CD8-positive, alpha-beta memory T cell (primary cell): Measurements from ENCODE around the gene NKX1-1. TPM values are rescaled to one million over a fixed set of nuclear protein-coding genes. Genes with fewer than 3 reads are reported as not detected.

Experiments used
- CTCF ChIA-PET: fragments of 350-600 bp; sonication (Branson Sonifier 250); formaldehyde crosslinking; loops from one replicate; lab custom pipeline; 2021; ENCODE audit warnings: antibody characterized with exemption; lab: Charles Lee
- POLR2A ChIA-PET: fragments of 350-600 bp; sonication (Branson Sonifier 250); formaldehyde crosslinking; loops from one replicate; lab custom pipeline; 2021; ENCODE audit warnings: antibody characterized with exemption; lab: Charles Lee
- DNase-seq, 5 donors: peaks; one replicate each; pipeline versions ENCODE4 v3.0.0 to v3.0.0-alpha.2; 2020 to 2022; ENCODE audit warnings: mixed read lengths in 1 of 5
- H3K27ac ChIP-seq: one replicate; pipeline ENCODE4 v1.7.0; 2013; ENCODE audit warnings: low read depth, mild to moderate bottlenecking, low read length, moderate library complexity
- H3K27me3 ChIP-seq: 2 replicates; pipeline ENCODE4 v1.7.0; 2013; ENCODE audit warnings: low read length, mild to moderate bottlenecking; ENCODE audit not compliant: insufficient read depth, poor library complexity, severe bottlenecking
- H3K36me3 ChIP-seq: 2 replicates; pipeline ENCODE4 v1.7.0; 2013; ENCODE audit warnings: mild to moderate bottlenecking, low read length, moderate library complexity; ENCODE audit not compliant: insufficient read depth
- H3K4me1 ChIP-seq: 2 replicates; pipeline ENCODE4 v1.7.0; 2013; ENCODE audit warnings: mild to moderate bottlenecking, low read length, moderate library complexity; ENCODE audit not compliant: insufficient read depth
- H3K4me3 ChIP-seq: 2 replicates; pipeline ENCODE4 v1.7.0; 2013; ENCODE audit warnings: mild to moderate bottlenecking, low read length
- H3K9me3 ChIP-seq: 2 replicates; pipeline ENCODE4 v1.7.0; 2013; ENCODE audit warnings: mild to moderate bottlenecking, low read length
- H3K27ac Mint-ChIP-seq, 8 donors: one replicate each; pipeline ENCODE4 v1.8.0; 2020 to 2021; ENCODE audit warnings: mixed read lengths in 8 of 8, mild to moderate bottlenecking in 6 of 8, inconsistent platforms in 3 of 8, moderate library complexity in 3 of 8
- H3K27me3 Mint-ChIP-seq, 2 donors: one replicate each; pipeline ENCODE4 v1.8.0; 2020 to 2021; ENCODE audit warnings: mixed read lengths in 2 of 2, mild to moderate bottlenecking in 1 of 2, moderate library complexity in 1 of 2
- H3K36me3 Mint-ChIP-seq, 3 donors: one replicate each; pipeline ENCODE4 v1.8.0; 2020 to 2021; ENCODE audit warnings: mixed read lengths in 3 of 3, inconsistent platforms in 1 of 3, mild to moderate bottlenecking in 1 of 3
- H3K4me1 Mint-ChIP-seq, 3 donors: one replicate each; pipeline ENCODE4 v1.8.0; 2020 to 2021; ENCODE audit warnings: mixed read lengths in 3 of 3, inconsistent platforms in 1 of 3, mild to moderate bottlenecking in 1 of 3
- H3K4me3 Mint-ChIP-seq, 7 donors: one replicate each; pipeline ENCODE4 v1.8.0; 2020 to 2021; ENCODE audit warnings: mixed read lengths in 7 of 7, mild to moderate bottlenecking in 6 of 7, moderate library complexity in 4 of 7, inconsistent platforms in 2 of 7
- H3K9me3 Mint-ChIP-seq, 5 donors: one replicate each; pipeline ENCODE4 v1.8.0; 2020 to 2022; ENCODE audit warnings: mixed read lengths in 5 of 5, mild to moderate bottlenecking in 3 of 5, moderate library complexity in 2 of 5, inconsistent platforms in 1 of 5
- polyA plus RNA-seq: library from polyadenylated mRNA; unstranded; fragments of 300-500 nt; fragmentation: Illumina TruSeq; gene quantifications from one replicate; pipeline ENCODE4 v1.2.3, GENCODE V29; 2021
- total RNA-seq, 2 experiments: library from RNA; stranded (reverse); gene quantifications; one replicate each; pipeline ENCODE4 v1.2.3, GENCODE V29; 2021

Gene NKX1-1
- total RNA-seq (not detected), polyA plus RNA-seq (not detected)

DNA sequence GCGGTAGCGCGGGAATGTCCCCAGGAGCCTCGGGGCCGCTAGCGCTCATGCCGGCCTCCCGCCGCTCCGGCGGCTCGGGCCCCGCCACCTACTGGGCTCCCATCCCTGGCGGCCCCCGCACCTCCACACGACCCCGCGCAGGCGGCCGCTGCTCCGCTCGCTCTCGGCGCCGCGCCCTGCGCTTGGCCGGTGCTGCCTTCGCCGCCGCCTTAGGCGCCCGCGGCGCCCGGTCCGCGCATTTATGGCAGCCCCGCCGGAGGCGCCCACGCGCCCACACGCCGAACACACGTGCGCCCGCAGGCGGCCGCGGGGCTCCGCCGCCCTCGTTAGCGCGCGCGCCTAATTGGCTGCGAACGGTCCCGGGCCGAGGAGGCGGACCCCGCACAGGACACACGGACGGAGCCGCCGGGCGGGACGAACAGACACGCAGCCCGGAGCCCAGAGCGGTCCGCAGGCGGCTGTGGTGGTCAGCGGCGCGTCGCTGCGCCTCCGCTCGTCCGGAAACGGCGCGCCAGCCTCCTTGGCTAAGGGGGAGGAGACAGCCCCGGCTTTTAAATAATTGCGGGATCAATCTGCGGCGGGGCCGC is at the start of gene NKX1-1:
TSS of gene NKX1-1 (minus strand) at position 49 of the 587 bp plus-strand sequence. CDS start at position 49, 0 bp downstream.
- H3K9me3 ChIP-seq, result no peaks in the 10 kb centered on the region
- peaks cover 0 to 8% (median 0%) of the 10 kb centered on the region in 3 donors for H3K4me1 Mint-ChIP-seq
- H3K36me3 ChIP-seq, result no peaks in the 10 kb centered on the region
- H3K4me3 ChIP-seq, result no peak within 1 kb of the TSS
- no peak within 1 kb of the TSS for H3K27ac Mint-ChIP-seq
- DNase-seq, result no peak
- H3K27me3 Mint-ChIP-seq, result peaks cover 38 to 46% of the 10 kb centered on the region in 2 donors
- peaks cover 0 to 2% (median 0%) of the 10 kb centered on the region in 5 donors for H3K9me3 Mint-ChIP-seq
- H3K4me1 ChIP-seq, result no peaks in the 10 kb centered on the region
- CTCF ChIA-PET, result no interaction called here
- H3K4me3 Mint-ChIP-seq, result peak within 1 kb of the TSS in 1 of 7 donors; percentile 47
- H3K27me3 ChIP-seq, result peaks cover 17% of the 10 kb centered on the region
- POLR2A ChIA-PET, result no interaction called here
- H3K27ac ChIP-seq, result no peak within 1 kb of the TSS
- peaks cover 0 to 1% (median 0%) of the 10 kb centered on the region in 3 donors for H3K36me3 Mint-ChIP-seq

DNA sequence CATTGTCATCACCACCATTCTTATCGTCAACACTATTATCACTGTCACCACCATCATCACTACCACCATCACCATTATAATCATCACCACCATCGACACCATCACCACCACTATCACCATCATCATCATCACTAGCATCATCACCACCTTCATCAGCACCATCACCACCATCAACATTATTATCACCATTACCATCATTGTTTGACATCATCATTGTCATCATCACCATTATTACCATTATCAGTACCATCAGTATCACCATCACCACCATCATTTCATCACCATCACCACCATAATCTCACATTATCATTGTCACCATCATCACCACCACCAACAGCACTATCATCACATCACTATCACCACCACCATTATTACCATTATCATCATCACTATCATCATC is 47.5 kb upstream of the NKX1-1 start:
- Histone ChIP-seq H3K9me3 (no peaks in the 10 kb centered on the region), H3K4me3 (no peak overlapping the region), H3K27me3 (peaks cover 4% of the 10 kb centered on the region), H3K27ac (no peak overlapping the region), H3K4me1 (no peaks in the 10 kb centered on the region), H3K36me3 (no peaks in the 10 kb centered on the region)
- Mint-ChIP-seq H3K4me3 (no peak overlapping the region), H3K27me3 (peaks cover 8 to 18% of the 10 kb centered on the region in 2 donors), H3K9me3 (peaks cover 0 to 22% (median 7%) of the 10 kb centered on the region in 5 donors), H3K27ac (no peak overlapping the region), H3K4me1 (no peaks in the 10 kb centered on the region), H3K36me3 (peaks cover 0 to 8% (median 8%) of the 10 kb centered on the region in 3 donors)
- CTCF ChIA-PET, result no interaction called here
- POLR2A ChIA-PET, result no interaction called here
- DNase-seq, result no peak

DNA sequence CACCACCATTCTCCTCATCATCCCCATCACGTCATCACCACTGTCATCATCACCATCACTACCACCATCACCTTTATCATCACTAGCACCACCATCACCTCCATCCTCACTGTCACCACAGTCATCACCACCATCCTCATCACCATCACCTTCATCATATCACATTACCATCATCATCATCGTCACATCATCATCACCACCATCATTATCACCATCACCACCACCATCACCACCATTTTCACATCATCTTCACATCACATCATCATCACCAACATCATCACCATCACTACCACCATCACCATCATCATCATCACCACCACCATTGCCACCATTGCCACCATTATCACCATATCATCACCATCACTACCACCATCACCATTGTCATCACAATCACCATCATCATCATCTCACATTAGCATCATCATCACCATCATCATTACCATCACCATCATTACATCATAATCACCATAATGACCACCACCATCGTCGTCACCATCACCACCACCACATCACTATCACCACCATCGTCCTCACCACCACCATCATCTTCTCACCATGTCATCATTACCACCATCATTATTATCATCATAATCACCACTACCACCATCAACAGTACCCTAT is 46.3 kb upstream of the NKX1-1 start:
- ChIA-PET CTCF (no interaction called here), POLR2A (no interaction called here)
- Mint-ChIP-seq H3K36me3 (peaks cover 0 to 8% (median 8%) of the 10 kb centered on the region in 3 donors), H3K9me3 (peaks cover 0 to 22% (median 7%) of the 10 kb centered on the region in 5 donors), H3K27me3 (peaks cover 10 to 12% of the 10 kb centered on the region in 2 donors), H3K4me1 (no peaks in the 10 kb centered on the region), H3K4me3 (no peak overlapping the region), H3K27ac (no peak overlapping the region)
- DNase-seq, result no peak
- no peaks in the 10 kb centered on the region for H3K36me3 ChIP-seq
- no peaks in the 10 kb centered on the region for H3K27me3 ChIP-seq
- no peaks in the 10 kb centered on the region for H3K9me3 ChIP-seq
- no peaks in the 10 kb centered on the region for H3K4me1 ChIP-seq
- no peak overlapping the region for H3K27ac ChIP-seq
- no peak overlapping the region for H3K4me3 ChIP-seq

DNA sequence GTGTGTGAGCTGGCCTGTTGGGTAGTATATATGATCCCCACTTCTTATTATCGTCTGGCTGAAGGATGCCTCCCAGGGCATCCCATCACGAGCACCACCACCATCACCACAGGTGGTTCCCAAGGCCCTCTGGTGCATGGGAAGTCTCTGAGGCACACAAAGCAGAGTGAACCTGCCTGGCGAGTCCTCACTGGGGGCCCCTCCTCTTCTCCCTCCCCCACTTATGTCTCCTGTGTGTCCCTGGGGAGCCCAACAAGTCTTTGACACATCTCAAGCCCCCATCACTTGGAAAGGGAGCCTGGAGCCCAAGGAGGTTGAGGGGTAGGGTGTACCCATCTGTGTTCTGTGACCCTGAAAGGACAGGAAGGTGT is 45.5 kb upstream of the NKX1-1 start:
- Mint-ChIP-seq H3K4me1 (no peaks in the 10 kb centered on the region), H3K27ac (no peak overlapping the region), H3K9me3 (peaks cover 0 to 19% (median 5%) of the 10 kb centered on the region in 5 donors), H3K4me3 (no peak overlapping the region), H3K27me3 (peaks cover 10 to 11% of the 10 kb centered on the region in 2 donors), H3K36me3 (peaks cover 0 to 8% (median 5%) of the 10 kb centered on the region in 3 donors)
- no peaks in the 10 kb centered on the region for H3K9me3 ChIP-seq
- no peaks in the 10 kb centered on the region for H3K27me3 ChIP-seq
- ChIA-PET CTCF (no interaction called here), POLR2A (no interaction called here)
- H3K36me3 ChIP-seq, result no peaks in the 10 kb centered on the region
- no peak for DNase-seq
- H3K4me1 ChIP-seq, result no peaks in the 10 kb centered on the region
- H3K4me3 ChIP-seq, result no peak overlapping the region
- H3K27ac ChIP-seq, result no peak overlapping the region

DNA sequence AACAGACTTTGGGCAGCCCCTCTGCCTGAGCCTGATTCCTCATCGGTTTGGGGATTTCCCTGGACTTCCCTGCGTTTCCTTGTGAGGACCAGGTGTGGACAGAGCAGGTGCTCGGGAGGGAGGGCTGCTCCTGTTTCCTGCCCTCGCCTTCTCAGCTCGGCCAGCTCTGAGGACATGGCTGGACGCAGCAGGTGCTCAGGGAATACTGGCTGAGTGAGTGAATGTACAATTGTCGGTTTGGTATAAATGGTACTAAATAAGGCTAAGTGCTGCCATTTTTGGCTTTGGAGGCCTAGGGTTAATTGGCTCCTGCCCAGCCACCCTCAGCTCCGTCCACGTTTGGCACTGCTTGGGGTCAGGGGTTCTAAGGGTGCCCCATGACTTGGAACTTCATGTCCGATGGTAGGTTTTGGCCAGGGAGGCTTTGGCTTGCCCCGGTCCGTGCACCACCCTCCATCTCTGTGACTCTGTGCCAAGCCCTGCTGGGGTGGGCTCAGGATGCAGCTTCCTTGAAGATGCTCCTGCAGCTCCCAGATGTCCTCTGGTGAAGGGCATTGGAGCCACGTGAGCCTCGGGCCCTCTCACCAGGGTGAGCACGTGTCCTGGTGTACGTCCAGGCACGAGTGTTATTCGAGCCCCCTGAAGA is 45.0 kb upstream of the NKX1-1 start:
- ChIA-PET CTCF (no interaction called here), POLR2A (no interaction called here)
- Histone ChIP-seq H3K27me3 (no peaks in the 10 kb centered on the region), H3K9me3 (no peaks in the 10 kb centered on the region), H3K27ac (no peak overlapping the region), H3K36me3 (no peaks in the 10 kb centered on the region), H3K4me3 (no peak overlapping the region), H3K4me1 (no peaks in the 10 kb centered on the region)
- Mint-ChIP-seq H3K9me3 (peaks cover 0 to 19% (median 4%) of the 10 kb centered on the region in 5 donors), H3K27ac (no peak overlapping the region), H3K36me3 (peaks cover 0 to 8% (median 4%) of the 10 kb centered on the region in 3 donors), H3K27me3 (peaks cover 9 to 14% of the 10 kb centered on the region in 2 donors), H3K4me1 (no peaks in the 10 kb centered on the region), H3K4me3 (no peak overlapping the region)
- no peak for DNase-seq

DNA sequence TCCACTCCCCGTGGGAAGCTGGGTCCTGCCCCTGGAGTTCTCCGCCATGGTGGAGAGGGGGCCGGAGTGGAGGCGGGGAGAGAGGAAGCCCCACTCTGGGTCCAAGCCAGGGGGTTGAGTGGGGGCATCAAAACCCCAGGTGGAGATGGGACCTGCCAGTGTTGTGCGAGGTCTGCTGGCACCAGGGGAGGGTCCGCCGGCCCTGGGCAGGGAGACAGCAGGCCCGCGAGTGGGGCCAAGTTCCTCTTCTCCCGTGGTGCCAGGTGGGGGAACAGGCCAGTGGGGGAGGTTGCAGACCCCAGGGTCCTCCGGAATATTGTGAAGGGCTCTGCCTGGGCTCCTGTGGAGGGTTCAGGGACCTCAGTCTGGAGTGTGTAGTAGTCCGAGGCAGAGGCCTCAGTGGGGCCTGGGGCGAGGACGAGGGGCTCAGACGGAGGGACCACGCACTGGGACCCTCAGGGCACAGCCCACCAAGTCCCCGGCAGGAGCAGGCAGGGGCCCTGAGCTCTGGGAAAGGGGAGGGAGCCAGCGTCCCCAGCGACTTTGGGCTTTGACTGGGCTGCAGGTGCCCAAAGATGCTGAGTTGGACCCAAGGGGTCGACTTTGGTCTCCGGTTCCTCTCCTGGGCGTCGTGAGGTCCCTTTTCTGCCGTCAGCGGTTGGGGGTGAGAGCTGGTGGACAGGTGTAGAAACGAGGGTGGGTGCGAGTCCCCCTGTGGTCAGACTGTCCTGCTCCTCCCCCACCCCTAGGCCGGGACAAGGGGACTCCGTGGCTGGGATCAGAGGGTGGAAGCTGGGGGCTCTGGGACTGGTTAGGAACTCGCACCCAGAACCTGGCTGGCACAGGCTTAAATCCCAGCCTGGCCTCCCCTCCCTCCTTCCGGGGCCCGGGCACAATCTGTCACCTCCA is 43.8 kb upstream of the NKX1-1 start:
- Mint-ChIP-seq H3K9me3 (peaks cover 0 to 19% (median 4%) of the 10 kb centered on the region in 5 donors), H3K36me3 (peaks cover 0 to 8% (median 4%) of the 10 kb centered on the region in 3 donors), H3K4me1 (no peaks in the 10 kb centered on the region), H3K27me3 (peaks cover 10% of the 10 kb centered on the region in 2 donors), H3K27ac (no peak overlapping the region), H3K4me3 (no peak overlapping the region)
- ChIA-PET CTCF (no interaction called here), POLR2A (no interaction called here)
- H3K9me3 ChIP-seq, result no peaks in the 10 kb centered on the region
- H3K27ac ChIP-seq, result no peak overlapping the region
- DNase-seq, result peak in 1 of 5 donors; percentile 0
- H3K27me3 ChIP-seq, result no peaks in the 10 kb centered on the region
- H3K36me3 ChIP-seq, result no peaks in the 10 kb centered on the region
- H3K4me3 ChIP-seq, result no peak overlapping the region
- no peaks in the 10 kb centered on the region for H3K4me1 ChIP-seq

DNA sequence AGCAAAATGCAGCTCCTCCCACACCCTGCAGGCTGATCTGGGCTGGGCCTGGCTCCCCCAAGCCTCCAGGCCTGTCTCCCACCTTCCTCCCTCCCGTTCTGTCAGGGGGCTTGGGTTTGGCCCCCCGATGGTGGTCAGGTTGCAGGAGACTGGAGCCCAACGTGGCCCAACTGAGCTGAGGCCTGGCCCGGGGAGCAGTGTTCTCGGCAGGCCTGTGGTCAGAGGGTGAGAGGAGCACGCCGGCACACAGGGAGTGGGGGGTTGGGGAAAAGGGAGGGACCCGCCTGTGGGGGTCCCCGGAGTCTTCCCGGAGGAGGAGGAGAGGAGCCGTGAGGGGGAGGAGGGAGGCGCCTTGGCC is 43.2 kb upstream of the NKX1-1 start:
- H3K36me3 ChIP-seq, result no peaks in the 10 kb centered on the region
- H3K9me3 ChIP-seq, result no peaks in the 10 kb centered on the region
- H3K4me3 ChIP-seq, result no peak overlapping the region
- DNase-seq, result no peak
- POLR2A ChIA-PET, result no interaction called here
- CTCF ChIA-PET, result no interaction called here
- Mint-ChIP-seq H3K27me3 (peaks cover 9 to 16% of the 10 kb centered on the region in 2 donors), H3K4me1 (no peaks in the 10 kb centered on the region), H3K4me3 (no peak overlapping the region), H3K9me3 (peaks cover 0 to 16% (median 4%) of the 10 kb centered on the region in 5 donors), H3K27ac (no peak overlapping the region), H3K36me3 (peaks cover 0 to 8% (median 4%) of the 10 kb centered on the region in 3 donors)
- H3K27me3 ChIP-seq, result no peaks in the 10 kb centered on the region
- H3K27ac ChIP-seq, result no peak overlapping the region
- no peaks in the 10 kb centered on the region for H3K4me1 ChIP-seq
